DOHH2 (cell line): ENCODE measurements around the gene SPCS1.

ENCODE experiments used
- H3F3A ChIP-seq: fragments of 200-600 bp; sonication (generic), shearing (Covaris generic); 2 replicates; pipeline ENCODE4 v1.6.0; 2016; ENCODE audit warnings: antibody characterized with exemption, mild to moderate bottlenecking; ENCODE audit not compliant: control insufficient read depth, insufficient read depth
- H3K27ac ChIP-seq: fragments of 200-600 bp; sonication (generic); 2 replicates; pipeline ENCODE4 v1.5.1; 2014; ENCODE audit warnings: low read depth, mild to moderate bottlenecking, low read length, moderate library complexity
- H3K27me3 ChIP-seq: fragments of 200-600 bp; sonication (generic); 2 replicates; pipeline ENCODE4 v1.6.1; 2014; ENCODE audit warnings: mild to moderate bottlenecking, low read length, mixed read lengths; ENCODE audit not compliant: control insufficient read depth
- H3K36me3 ChIP-seq: fragments of 200-600 bp; sonication (generic); 2 replicates; pipeline ENCODE4 v1.6.1; 2014; ENCODE audit warnings: mild to moderate bottlenecking, low read length, moderate library complexity, mixed read lengths; ENCODE audit not compliant: control insufficient read depth
- H3K4me1 ChIP-seq: fragments of 200-600 bp; sonication (generic); 2 replicates; pipeline ENCODE4 v1.6.1; 2014; ENCODE audit warnings: mild to moderate bottlenecking, low read length, mixed read lengths; ENCODE audit not compliant: control insufficient read depth
- H3K4me2 ChIP-seq: fragments of 200-600 bp; sonication (generic); 2 replicates; pipeline ENCODE4 v1.6.0; 2014; ENCODE audit warnings: mild to moderate bottlenecking, low read length, moderate library complexity
- H3K4me3 ChIP-seq: fragments of 200-600 bp; sonication (generic); 2 replicates; pipeline ENCODE4 v1.5.1; 2014; ENCODE audit warnings: mild to moderate bottlenecking, low read length, mixed read lengths
- H3K79me2 ChIP-seq: fragments of 200-600 bp; sonication (generic); 2 replicates; pipeline ENCODE4 v1.6.1; 2014; ENCODE audit warnings: mild to moderate bottlenecking, low read length, mixed read lengths; ENCODE audit not compliant: control insufficient read depth
- H3K9me2 ChIP-seq: fragments of 200-600 bp; sonication (generic); replicated peaks from 2 replicates; pipeline ENCODE4 v1.6.1; 2014; ENCODE audit warnings: mild to moderate bottlenecking, low read length, mixed read lengths; ENCODE audit not compliant: control insufficient read depth
- H3K9me3 ChIP-seq: fragments of 200-600 bp; sonication (generic); 2 replicates; pipeline ENCODE4 v1.6.1; 2014; ENCODE audit warnings: antibody characterized with exemption, low read length, mixed read lengths; ENCODE audit not compliant: control insufficient read depth, insufficient read depth
- H4K20me1 ChIP-seq: fragments of 200-600 bp; sonication (generic); 2 replicates; pipeline ENCODE4 v1.6.0; 2014; ENCODE audit warnings: low read depth, mild to moderate bottlenecking, antibody characterized with exemption, low read length, moderate library complexity; ENCODE audit not compliant: control insufficient read depth, insufficient read depth
- CTCF ChIP-seq: fragments of 200-600 bp; sonication (generic); IDR thresholded peaks from one replicate; pipeline ENCODE4 v1.5.1; 2014; ENCODE audit warnings: antibody characterized with exemption, mild to moderate bottlenecking, low read depth, low read length; ENCODE audit not compliant: poor library complexity, severe bottlenecking
- EZH2phosphoT487 ChIP-seq: fragments of 200-600 bp; sonication (generic); IDR thresholded peaks from 2 replicates; pipeline ENCODE4 v1.6.1; 2017; ENCODE audit warnings: borderline replicate concordance, mild to moderate bottlenecking, antibody characterized with exemption, low read length, moderate library complexity, mixed read lengths

SPCS1 gene

GRCh38 chr3:52739730-52740129, 33.8 kb downstream of the SPCS1 start:
- no peak for TF ChIP-seq EZH2phosphoT487
- no peak for TF ChIP-seq CTCF
- H3K4me3 ChIP-seq = no peak overlapping the region

DNA sequence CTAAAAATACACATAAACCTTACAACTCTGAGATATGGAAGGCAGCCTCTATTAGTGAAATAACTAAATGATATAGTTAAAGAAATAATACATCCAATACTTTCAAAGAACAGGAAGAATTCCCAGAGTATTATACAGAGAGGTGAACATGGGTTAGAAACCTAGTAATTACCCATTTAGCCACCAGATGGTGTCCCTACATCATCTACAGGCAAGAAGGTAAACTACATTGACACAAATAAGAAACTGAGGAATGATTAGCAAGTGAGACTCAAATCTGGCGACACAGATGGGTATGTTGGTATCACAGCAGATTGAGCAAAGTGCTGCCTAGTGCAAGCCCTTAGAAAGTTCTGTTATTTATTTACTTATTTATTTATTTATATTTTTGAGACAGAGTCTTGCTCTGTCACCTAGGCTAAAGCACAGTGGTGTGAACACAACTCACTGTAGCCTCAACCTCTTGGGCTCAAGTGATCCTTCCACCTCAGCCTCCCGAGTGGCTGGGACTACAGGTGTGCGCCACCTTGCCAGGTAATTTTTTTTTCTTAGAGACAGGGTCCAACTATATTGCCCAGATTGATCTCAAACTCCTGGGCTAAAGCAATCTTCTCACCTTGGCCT, 36.6 kb downstream of the SPCS1 start:
- peaks cover 68% of the 10 kb centered on the region for H3K36me3 ChIP-seq

More at GRCh38 chr3:52739730-52740129, 33.8 kb downstream of the SPCS1 start:
- Histone ChIP-seq H3K79me2 (no peaks in the 10 kb centered on the region), H3K9me3 (no peaks in the 10 kb centered on the region), H3K36me3 (peaks cover 65% of the 10 kb centered on the region), H3F3A (0 out of 2 replicates have a peak, but pooled peaks cover 2% of the 10 kb centered on the region), H4K20me1 (no peaks in the 10 kb centered on the region), H3K27me3 (no peaks in the 10 kb centered on the region), H3K4me1 (no peaks in the 10 kb centered on the region), H3K27ac (no peak overlapping the region), H3K4me2 (no peak overlapping the region), H3K9me2 (no peaks in the 10 kb centered on the region)

GRCh38 chr3:52743152-52743551, 37.2 kb downstream of the SPCS1 start:
- no peak for TF ChIP-seq EZH2phosphoT487
- no peak for TF ChIP-seq CTCF
- Histone ChIP-seq H3K36me3 (peaks cover 69% of the 10 kb centered on the region), H3K4me1 (no peaks in the 10 kb centered on the region), H3K4me2 (no peak overlapping the region), H3K9me2 (no peaks in the 10 kb centered on the region), H4K20me1 (no peaks in the 10 kb centered on the region), H3F3A (0 out of 2 replicates have a peak, but pooled peaks cover 2% of the 10 kb centered on the region), H3K27me3 (no peaks in the 10 kb centered on the region), H3K9me3 (no peaks in the 10 kb centered on the region), H3K4me3 (no peak overlapping the region), H3K79me2 (no peaks in the 10 kb centered on the region), H3K27ac (no peak overlapping the region)

More for the DNA sequence above, 36.6 kb downstream of the SPCS1 start:
- Histone ChIP-seq H3K4me3 (no peak overlapping the region), H3K79me2 (no peaks in the 10 kb centered on the region), H3K27ac (no peak overlapping the region), H4K20me1 (no peaks in the 10 kb centered on the region), H3F3A (0 out of 2 replicates have a peak, but pooled peaks cover 2% of the 10 kb centered on the region), H3K4me2 (no peak overlapping the region), H3K4me1 (no peaks in the 10 kb centered on the region), H3K9me2 (no peaks in the 10 kb centered on the region), H3K27me3 (no peaks in the 10 kb centered on the region), H3K9me3 (no peaks in the 10 kb centered on the region)
- TF ChIP-seq CTCF (peak; percentile 58), EZH2phosphoT487 (no peak)
